HEK293 (cell line): ENCODE data around the gene ALMS1.

Experiments
- GFI1B ChIP-seq: fragments of 450-650 bp; formaldehyde crosslinking; IDR thresholded peaks from 2 replicates; pipeline ENCODE4 v1.5.1; 2016; ENCODE audit warnings: missing biosample characterization, missing genetic modification characterization
- TCF7L2 ChIP-seq: IDR thresholded peaks from 2 replicates; pipeline ENCODE4 v1.6.1; 2011; ENCODE audit warnings: low read depth, mild to moderate bottlenecking, inconsistent platforms, low read length, moderate library complexity, borderline replicate concordance
- ZNF155 ChIP-seq: fragments of 450-650 bp; formaldehyde crosslinking; IDR thresholded peaks from 2 replicates; pipeline ENCODE4 v1.5.1; 2016; ENCODE audit warnings: missing biosample characterization, missing genetic modification characterization
- ZNF24 ChIP-seq: fragments of 450-650 bp; formaldehyde crosslinking; IDR thresholded peaks from 2 replicates; pipeline ENCODE4 v1.5.1; 2016; ENCODE audit warnings: missing biosample characterization, missing genetic modification characterization
- ZNF660 ChIP-seq: fragments of 450-650 bp; IDR thresholded peaks from 2 replicates; pipeline ENCODE4 v1.5.1; 2018; ENCODE audit warnings: missing biosample characterization, mild to moderate bottlenecking, missing genetic modification characterization
- TF ChIP-seq, protein P1 (sequence below): fragments of 450-650 bp; formaldehyde crosslinking; IDR thresholded peaks from 2 replicates; pipeline ENCODE4 v1.5.1; 2016; ENCODE audit warnings: missing biosample characterization, missing genetic modification characterization

DNA sequence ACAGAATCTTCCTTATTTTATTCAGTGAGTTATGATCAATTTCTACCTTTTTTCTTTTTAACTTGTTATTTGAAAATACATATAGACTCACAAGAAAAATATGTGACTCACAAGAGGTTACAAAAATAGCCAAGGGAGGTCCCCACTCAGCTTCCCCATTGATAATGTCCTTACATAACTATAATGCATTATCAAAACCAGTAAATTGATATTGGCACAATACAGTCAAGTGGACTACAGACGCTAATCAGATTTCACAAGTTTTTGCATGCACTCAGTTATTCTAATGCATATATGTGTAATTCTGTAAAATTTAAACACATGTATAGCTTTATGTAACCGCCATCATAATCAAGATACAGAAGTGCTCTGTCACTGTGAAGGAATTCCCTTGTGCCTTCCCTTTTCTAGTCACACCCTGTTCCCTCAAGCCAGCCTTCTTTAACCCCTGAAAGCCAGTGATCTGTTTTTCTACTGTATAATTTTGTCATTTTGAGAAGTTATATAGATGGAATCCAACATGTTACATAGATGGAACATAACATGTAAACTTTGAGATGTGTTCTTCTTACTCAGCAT lies 118.4 kb downstream of the ALMS1 start:
- TF ChIP-seq TCF7L2 (no peak), ZNF660 (no peak), ZNF24 (tag by site-specific recombination) (no peak), GFI1B (tag by site-specific recombination) (no peak), ZNF155 (tag by site-specific recombination) (no peak)
- TF ChIP-seq, protein P1, sequence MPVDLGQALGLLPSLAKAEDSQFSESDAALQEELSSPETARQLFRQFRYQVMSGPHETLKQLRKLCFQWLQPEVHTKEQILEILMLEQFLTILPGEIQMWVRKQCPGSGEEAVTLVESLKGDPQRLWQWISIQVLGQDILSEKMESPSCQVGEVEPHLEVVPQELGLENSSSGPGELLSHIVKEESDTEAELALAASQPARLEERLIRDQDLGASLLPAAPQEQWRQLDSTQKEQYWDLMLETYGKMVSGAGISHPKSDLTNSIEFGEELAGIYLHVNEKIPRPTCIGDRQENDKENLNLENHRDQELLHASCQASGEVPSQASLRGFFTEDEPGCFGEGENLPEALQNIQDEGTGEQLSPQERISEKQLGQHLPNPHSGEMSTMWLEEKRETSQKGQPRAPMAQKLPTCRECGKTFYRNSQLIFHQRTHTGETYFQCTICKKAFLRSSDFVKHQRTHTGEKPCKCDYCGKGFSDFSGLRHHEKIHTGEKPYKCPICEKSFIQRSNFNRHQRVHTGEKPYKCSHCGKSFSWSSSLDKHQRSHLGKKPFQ = no peak
